ENCODE data around the gene TIGD3. TPM values are rescaled to one million over a fixed set of nuclear protein-coding genes. Genes with fewer than 3 reads are reported as not detected.

Gene TIGD3
- total RNA-seq, 6 experiments from 2014 or later, result 0.10 to 0.28 (median 0.20) TPM; not detected in 3

DNA sequence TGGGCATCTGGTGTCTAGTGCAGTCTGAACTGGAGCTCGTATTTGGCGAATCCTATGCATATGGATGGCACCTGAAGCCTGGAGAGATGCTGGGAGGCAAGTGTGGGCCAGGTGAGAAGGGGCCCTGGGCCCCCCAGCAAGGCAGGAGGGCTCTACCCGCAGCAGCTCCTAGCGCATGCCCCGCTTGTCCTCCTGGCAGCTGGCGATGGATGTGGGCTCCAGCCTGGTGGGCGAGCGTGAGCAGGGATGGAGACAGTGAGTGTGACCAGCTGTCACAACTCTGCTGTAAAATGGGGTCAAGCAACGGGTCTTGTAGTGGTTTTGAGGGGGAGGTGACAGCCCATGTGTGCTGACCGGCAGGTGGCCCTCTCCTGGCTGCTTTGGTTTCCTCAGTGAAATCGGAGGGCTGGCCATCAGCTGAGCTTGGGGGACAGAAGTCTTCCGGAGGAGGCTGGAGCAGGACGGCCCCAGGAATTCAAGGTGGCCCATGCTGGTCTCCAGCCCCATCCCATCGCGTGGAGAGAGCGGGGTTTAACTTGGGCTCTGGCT is 43.9 kb downstream of the TIGD3 start:
- TF ChIP-seq, protein P1, sequence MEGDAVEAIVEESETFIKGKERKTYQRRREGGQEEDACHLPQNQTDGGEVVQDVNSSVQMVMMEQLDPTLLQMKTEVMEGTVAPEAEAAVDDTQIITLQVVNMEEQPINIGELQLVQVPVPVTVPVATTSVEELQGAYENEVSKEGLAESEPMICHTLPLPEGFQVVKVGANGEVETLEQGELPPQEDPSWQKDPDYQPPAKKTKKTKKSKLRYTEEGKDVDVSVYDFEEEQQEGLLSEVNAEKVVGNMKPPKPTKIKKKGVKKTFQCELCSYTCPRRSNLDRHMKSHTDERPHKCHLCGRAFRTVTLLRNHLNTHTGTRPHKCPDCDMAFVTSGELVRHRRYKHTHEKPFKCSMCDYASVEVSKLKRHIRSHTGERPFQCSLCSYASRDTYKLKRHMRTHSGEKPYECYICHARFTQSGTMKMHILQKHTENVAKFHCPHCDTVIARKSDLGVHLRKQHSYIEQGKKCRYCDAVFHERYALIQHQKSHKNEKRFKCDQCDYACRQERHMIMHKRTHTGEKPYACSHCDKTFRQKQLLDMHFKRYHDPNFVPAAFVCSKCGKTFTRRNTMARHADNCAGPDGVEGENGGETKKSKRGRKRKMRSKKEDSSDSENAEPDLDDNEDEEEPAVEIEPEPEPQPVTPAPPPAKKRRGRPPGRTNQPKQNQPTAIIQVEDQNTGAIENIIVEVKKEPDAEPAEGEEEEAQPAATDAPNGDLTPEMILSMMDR (IDR thresholded peaks at IDR 0.05), result no peak
- no peak for TF ChIP-seq POLR2A (IDR thresholded peaks at IDR 0.05)
- Histone ChIP-seq H3K9me3 (no peaks in the 10 kb centered on the region), H3K4me1 (peaks cover 0 to 12% (median 0%) of the 10 kb centered on the region in 4 donors), H3K27ac (no peak overlapping the region), H3K36me3 (peaks cover 0 to 14% (median 6%) of the 10 kb centered on the region in 4 donors), H3K27me3 (no peaks in the 10 kb centered on the region), H3K4me3 (no peak overlapping the region)
- intact Hi-C loops (cut with DNase I), result no loop called here
- DNase-seq (no peak), ATAC-seq (no peak)
- 83% methylated on average over 6 of the region's 16 CpGs for WGBS (ENCODE audit: insufficient coverage, low coverage, low lambda C conversion rate, missing lambda C conversion rate)

DNA sequence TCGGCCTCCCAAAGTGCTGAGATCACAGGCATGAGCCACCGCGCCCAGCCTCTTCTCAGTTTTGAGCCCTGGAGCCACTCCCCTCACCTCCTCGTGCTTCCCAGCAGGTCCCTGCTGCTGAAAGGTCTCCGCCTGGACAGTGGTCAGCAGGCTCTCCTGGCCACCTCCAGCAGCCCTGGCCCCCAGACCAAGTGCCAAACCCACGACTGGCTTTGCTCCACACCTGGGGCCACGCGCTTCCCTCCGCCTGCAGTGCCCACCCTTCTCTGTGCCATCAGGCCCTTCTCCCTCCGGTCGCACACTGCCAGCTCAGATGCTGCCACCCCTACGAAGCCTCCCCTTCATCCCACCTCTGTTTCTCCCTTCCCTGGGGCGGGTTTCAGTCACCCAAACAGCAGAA is 44.7 kb downstream of the TIGD3 start:
- Histone ChIP-seq H3K27ac (no peak overlapping the region), H3K36me3 (peaks cover 0 to 13% (median 5%) of the 10 kb centered on the region in 4 donors), H3K4me1 (peaks cover 0 to 12% (median 0%) of the 10 kb centered on the region in 4 donors), H3K4me3 (no peak overlapping the region), H3K27me3 (no peaks in the 10 kb centered on the region), H3K9me3 (no peaks in the 10 kb centered on the region)
- intact Hi-C loops (cut with DNase I), result no loop called here
- DNase-seq (no peak), ATAC-seq (no peak)
- 95% methylated on average over 7 of the region's 13 CpGs for WGBS (ENCODE audit: insufficient coverage, low coverage, low lambda C conversion rate, missing lambda C conversion rate)
- TF ChIP-seq, protein P1 (IDR thresholded peaks at IDR 0.05), result no peak
- TF ChIP-seq POLR2A (IDR thresholded peaks at IDR 0.05), result no peak

DNA sequence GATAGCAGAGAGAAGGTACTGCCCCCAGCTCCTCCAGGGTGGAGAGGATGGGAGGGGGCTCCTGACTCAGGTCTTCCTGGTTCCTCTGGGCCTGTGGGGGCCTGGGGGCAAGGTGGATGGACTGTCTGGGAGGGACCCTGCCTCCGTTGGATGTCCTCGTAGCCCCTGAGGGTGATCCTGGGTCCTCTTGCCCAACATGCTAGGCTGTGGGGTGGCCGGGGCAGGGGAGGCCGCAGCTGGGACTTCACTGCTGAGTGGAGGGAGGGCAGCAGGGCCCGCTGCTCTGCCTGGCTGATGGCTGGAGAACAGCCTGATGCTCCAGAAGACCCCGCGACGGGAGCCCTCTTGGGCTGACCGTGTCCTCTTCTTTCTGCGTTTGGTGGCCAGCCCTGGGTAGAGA is 45.3 kb downstream of the TIGD3 start:
- no peaks in the 10 kb centered on the region for H3K27me3 ChIP-seq
- H3K9me3 ChIP-seq, result no peaks in the 10 kb centered on the region
- TF ChIP-seq, protein P1 (IDR thresholded peaks at IDR 0.05), result no peak
- no peak for TF ChIP-seq POLR2A (IDR thresholded peaks at IDR 0.05)
- no CpG with 5 or more reads among the region's 10 CpGs for WGBS (ENCODE audit: insufficient coverage, low coverage, low lambda C conversion rate, missing lambda C conversion rate)
- intact Hi-C loops (cut with DNase I), result no loop called here
- ATAC-seq (no peak), DNase-seq (no peak)
- peaks cover 0 to 12% (median 0%) of the 10 kb centered on the region in 4 donors for H3K4me1 ChIP-seq
- H3K4me3 ChIP-seq, result no peak overlapping the region
- peaks cover 0 to 9% (median 3%) of the 10 kb centered on the region in 4 donors for H3K36me3 ChIP-seq
- H3K27ac ChIP-seq, result no peak overlapping the region

DNA sequence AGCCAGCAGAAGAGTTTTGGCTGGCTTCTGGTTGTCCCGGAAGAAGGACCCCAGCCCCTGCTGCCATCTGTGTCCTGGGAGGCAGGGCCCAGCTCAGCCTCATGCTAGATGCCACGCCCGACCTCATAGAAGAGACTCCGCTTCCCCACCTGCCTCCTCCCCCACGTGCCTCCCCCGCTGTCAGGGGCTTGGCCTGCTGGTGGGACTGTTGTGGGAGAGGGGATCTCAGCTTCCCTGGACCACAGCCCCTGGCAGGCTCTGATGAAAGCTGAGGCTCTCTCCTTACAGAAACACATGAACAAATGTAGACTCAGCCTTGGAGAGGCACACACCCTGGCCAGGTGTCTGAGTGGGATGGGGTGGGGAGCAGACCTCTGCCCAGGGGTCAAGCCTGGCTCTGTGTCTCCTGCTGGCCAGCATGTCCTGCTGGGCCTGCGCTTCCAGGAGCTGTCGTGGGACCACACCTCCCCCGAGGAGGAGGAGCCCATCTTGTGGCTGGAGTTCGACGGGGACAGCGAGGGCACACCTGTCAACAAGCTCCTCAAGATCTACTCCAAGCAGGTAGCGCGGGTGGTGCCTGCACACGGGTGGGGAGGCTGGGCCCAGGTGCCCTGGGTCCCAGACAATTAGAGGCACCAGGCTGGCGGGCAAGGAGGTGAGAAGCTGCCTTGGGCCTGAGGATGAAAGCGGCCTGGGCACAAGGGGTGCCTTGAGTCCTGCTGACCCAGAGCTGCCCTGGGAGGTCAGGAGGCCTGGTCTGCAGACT is 45.9 kb downstream of the TIGD3 start:
- intact Hi-C loops (cut with DNase I), result no loop called here
- no CpG with 5 or more reads among the region's 17 CpGs for WGBS (ENCODE audit: insufficient coverage, low coverage, low lambda C conversion rate, missing lambda C conversion rate)
- no peak for ATAC-seq
- no peak for DNase-seq
- H3K9me3 ChIP-seq, result no peaks in the 10 kb centered on the region
- H3K36me3 ChIP-seq, result peaks cover 0 to 16% (median 2%) of the 10 kb centered on the region in 4 donors
- TF ChIP-seq POLR2A (IDR thresholded peaks at IDR 0.05), result no peak
- TF ChIP-seq, protein P1 (IDR thresholded peaks at IDR 0.05), result no peak
- peaks cover 0 to 12% (median 0%) of the 10 kb centered on the region in 4 donors for H3K4me1 ChIP-seq
- no peak overlapping the region for H3K27ac ChIP-seq
- no peak overlapping the region for H3K4me3 ChIP-seq
- no peaks in the 10 kb centered on the region for H3K27me3 ChIP-seq

Data from right lobe of liver (tissue), 6 donors.